Tibial artery (tissue), 4 donors: Measurements from ENCODE around the gene PCSK5.

ENCODE experiments used
- DNase-seq, 2 donors: peaks; one replicate each; pipeline ENCODE4 v3.0.0-alpha.2; 2019
- H3K27ac ChIP-seq, 2 donors: fragments of 200-600 bp; sonication (generic) in 1 of 2; 1 replicate in 1 of 2; 2 replicates in 1 of 2; pipeline ENCODE4 v1.5.1; 2018 to 2019; ENCODE audit warnings: mild to moderate bottlenecking in 1 of 2
- H3K27me3 ChIP-seq, 2 donors: fragments of 200-600 bp; sonication (generic) in 1 of 2; one replicate each; pipeline versions ENCODE4 v1.5.1 to v1.6.0; 2016 to 2019
- H3K36me3 ChIP-seq, 3 donors: fragments of 200-600 bp; sonication (generic) in 2 of 3; one replicate each; pipeline ENCODE4 v1.5.1; 2016 to 2019; ENCODE audit warnings: mild to moderate bottlenecking in 2 of 3
- H3K4me1 ChIP-seq, 4 donors: fragments of 200-600 bp; sonication (generic) in 2 of 4; 1 replicate in 3 of 4; 2 replicates in 1 of 4; pipeline ENCODE4 v1.5.1; 2016 to 2019
- H3K4me3 ChIP-seq, 2 donors: fragments of 200-600 bp; sonication (generic) in 1 of 2; 1 replicate in 1 of 2; 2 replicates in 1 of 2; pipeline ENCODE4 v1.5.1; 2018 to 2019; ENCODE audit warnings: mild to moderate bottlenecking in 2 of 2
- H3K9me3 ChIP-seq, 3 donors: fragments of 200-600 bp; sonication (generic) in 1 of 3; one replicate each; pipeline ENCODE4 v1.5.1; 2016 to 2019
- CTCF ChIP-seq, 2 experiments: fragments of 200-600 bp in 1 of 2; fragments of 450-650 bp in 1 of 2; IDR thresholded peaks; one replicate each; pipeline ENCODE4 v1.5.1; 2017 to 2019; ENCODE audit warnings: antibody characterized with exemption in 2 of 2, mild to moderate bottlenecking in 1 of 2, moderate library complexity in 1 of 2
- intact Hi-C: fragments of 100-400 bp; cut with DNase I; formaldehyde crosslinking; loops from one replicate; pipeline ENCODE4 v1.15.0; 2023; ENCODE audit warnings: low total_unique reads

PCSK5 gene

DNA sequence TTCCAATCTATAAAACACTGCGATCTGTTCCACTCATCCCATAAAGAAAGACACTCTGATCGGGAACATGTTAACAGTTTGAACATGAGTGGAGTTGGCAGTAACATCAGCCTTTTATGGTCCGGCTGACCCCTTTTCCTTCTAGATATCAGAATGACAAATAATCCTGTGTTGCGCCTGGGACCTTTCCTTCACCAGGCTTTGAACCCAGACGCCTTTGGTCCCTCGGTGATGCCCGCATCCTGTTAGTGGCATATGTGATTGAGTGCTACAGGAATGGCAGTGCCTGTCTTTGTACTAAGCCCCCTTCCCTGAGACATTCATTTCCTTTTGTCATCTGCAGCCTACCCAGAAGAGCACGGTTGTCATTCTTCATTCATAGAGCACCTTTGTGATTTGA lies 209.0 kb downstream of the PCSK5 start:
- peaks cover 0 to 33% (median 5%) of the 10 kb centered on the region in 4 donors for H3K4me1 ChIP-seq
- H3K27me3 ChIP-seq = no peaks in the 10 kb centered on the region
- intact Hi-C loops = no loop called here
- H3K9me3 ChIP-seq = no peaks in the 10 kb centered on the region
- DNase-seq = no peak
- H3K27ac ChIP-seq = no peak overlapping the region
- no peak overlapping the region for H3K4me3 ChIP-seq
- TF ChIP-seq CTCF (IDR thresholded peaks at IDR 0.05) = no peak
- peaks cover 28 to 33% (median 29%) of the 10 kb centered on the region in 3 donors for H3K36me3 ChIP-seq

- Histone ChIP-seq H3K4me1 (peaks cover 0 to 48% (median 6%) of the 10 kb centered on the region in 4 donors), H3K27me3 (no peaks in the 10 kb centered on the region), H3K4me3 (no peak overlapping the region), H3K9me3 (no peaks in the 10 kb centered on the region), H3K36me3 (peaks cover 22 to 30% (median 25%) of the 10 kb centered on the region in 3 donors), H3K27ac (no peak overlapping the region)
- no peak for DNase-seq
- intact Hi-C loops = no loop called here
- TF ChIP-seq CTCF (IDR thresholded peaks at IDR 0.05) = no peak
These were observed 210.6 kb downstream of the PCSK5 start for GRCh38 chr9:76101075-76101474.

DNA sequence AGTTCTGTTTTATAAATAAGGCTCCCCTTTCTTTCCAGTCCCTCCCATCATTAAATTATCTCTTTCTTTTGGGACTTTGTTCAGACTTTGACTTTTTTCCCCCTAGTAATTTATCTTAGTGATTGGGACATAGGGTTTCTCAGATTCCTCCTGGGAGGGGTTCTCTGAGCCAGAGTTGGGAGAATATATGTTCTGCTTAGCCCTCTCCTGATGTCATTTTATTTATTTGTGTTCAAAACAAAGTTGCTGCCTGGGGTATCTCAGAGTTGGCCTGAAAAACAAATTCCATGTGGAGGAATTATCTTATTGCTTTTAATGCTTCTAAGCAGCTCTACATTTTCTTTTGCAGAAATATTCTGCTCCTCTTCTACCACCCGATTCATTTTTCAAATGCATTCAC lies 211.0 kb downstream of the PCSK5 start:
- Histone ChIP-seq H3K4me3 (no peak overlapping the region), H3K27me3 (no peaks in the 10 kb centered on the region), H3K36me3 (peaks cover 18 to 27% (median 21%) of the 10 kb centered on the region in 3 donors), H3K4me1 (peaks cover 0 to 53% (median 7%) of the 10 kb centered on the region in 4 donors), H3K9me3 (no peaks in the 10 kb centered on the region), H3K27ac (no peak overlapping the region)
- no peak for TF ChIP-seq CTCF (IDR thresholded peaks at IDR 0.05)
- intact Hi-C loops = no loop called here
- DNase-seq = no peak

- H3K27ac ChIP-seq = no peak overlapping the region
- H3K4me3 ChIP-seq = no peak overlapping the region
- H3K27me3 ChIP-seq = no peaks in the 10 kb centered on the region
- no peak for TF ChIP-seq CTCF (IDR thresholded peaks at IDR 0.05)
- intact Hi-C loops = no loop called here
- DNase-seq = no peak
- H3K36me3 ChIP-seq = peaks cover 14 to 23% (median 17%) of the 10 kb centered on the region in 3 donors
- H3K4me1 ChIP-seq = peaks cover under 1 to 57% (median 11%) of the 10 kb centered on the region in 4 donors
- no peaks in the 10 kb centered on the region for H3K9me3 ChIP-seq
These were observed 211.5 kb downstream of the PCSK5 start for GRCh38 chr9:76101947-76102346.

DNA sequence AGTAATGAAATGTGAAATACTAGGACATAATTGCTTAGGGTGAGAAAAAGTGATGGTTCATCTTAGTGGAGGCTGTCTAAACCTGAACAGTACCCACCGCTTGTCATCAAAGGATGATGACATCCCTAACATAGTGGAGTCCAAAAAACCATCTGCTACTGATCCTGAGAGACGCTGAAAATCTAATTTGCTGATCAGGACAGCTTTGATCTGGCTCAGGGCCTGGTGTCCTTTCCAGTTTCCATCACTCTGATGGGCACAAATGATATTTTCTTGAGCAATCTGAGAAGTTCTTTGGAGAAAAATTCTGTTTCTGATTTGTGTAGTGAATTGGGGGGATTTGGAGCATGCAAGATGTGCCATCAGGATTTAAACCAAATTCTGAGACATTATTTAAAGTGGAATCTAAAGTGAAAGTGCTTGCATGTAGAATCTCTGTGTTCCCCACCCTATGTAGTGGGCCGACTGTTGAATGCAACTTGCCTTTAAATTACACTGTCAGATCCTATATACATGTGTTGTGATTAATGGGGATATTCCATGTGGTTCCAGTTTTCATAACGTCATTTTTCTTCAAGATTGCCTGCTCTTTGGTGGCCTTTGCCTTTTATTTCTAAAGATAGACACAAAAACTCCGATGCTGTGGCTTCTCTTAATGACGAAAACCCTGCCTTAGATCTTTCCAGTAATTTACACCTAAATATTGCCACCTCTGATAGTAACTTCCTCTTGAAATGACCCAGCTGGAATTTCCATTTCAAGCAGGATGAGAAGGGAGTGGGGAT lies 213.2 kb downstream of the PCSK5 start:
- no peaks in the 10 kb centered on the region for H3K9me3 ChIP-seq
- intact Hi-C loops = no loop called here
- peaks cover 4 to 9% (median 8%) of the 10 kb centered on the region in 3 donors for H3K36me3 ChIP-seq
- no peak overlapping the region for H3K4me3 ChIP-seq
- H3K27ac ChIP-seq = peak overlapping the region in 1 of 2 donors; percentile 9
- TF ChIP-seq CTCF (IDR thresholded peaks at IDR 0.05) = no peak
- H3K4me1 ChIP-seq = peaks cover 4 to 75% (median 27%) of the 10 kb centered on the region in 4 donors
- no peaks in the 10 kb centered on the region for H3K27me3 ChIP-seq
- no peak for DNase-seq
